NCI-H2227 treated with DMSO at 0.1 percent for 48 hours (cell line): ENCODE data around the gene TRNP1.
A peak's percentile ranks its signal among the peaks of the same experiment; 100 is the strongest.
"Not testable (repeated sequence)": the region's sequence is repeated elsewhere in the genome, so short reads cannot be mapped to it uniquely, and the experiment has no call there.

Experiments used
- DNase-seq: peaks from one replicate; lab custom pipeline; 2025; lab: John Stamatoyannopoulos, UW

Gene TRNP1

GRCh38 chr1:26993237-26994019 lies at the start of gene TRNP1:
TSS of gene TRNP1 (plus strand) at chr1:26993692. CDS start at chr1:26993787, 95 bp downstream.
- peak; percentile 80 for DNase-seq

DNA sequence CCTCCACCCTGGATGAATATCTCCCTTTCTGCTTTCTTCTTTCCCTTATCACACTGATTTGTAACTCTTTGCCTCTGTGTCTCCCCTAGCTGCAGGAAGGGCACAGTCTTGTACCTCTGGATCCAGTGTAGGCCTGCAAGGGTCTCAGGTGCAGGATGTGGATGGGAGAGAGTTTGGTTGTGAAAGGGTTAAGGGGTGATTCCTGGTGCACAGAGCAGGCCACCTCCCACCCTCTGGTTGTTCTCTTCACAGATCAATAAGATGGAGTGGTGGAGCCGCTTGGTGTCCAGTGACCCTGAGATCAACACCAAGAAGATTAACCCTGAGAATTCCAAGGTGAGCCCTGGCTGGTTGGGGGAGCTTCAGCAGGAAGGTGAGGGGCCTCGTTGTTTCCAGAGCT lies 48.4 kb upstream of the TRNP1 start:
- no peak for DNase-seq

GRCh38 chr1:26945728-26946127 lies 47.8 kb upstream of the TRNP1 start:
- no peak for DNase-seq

DNA sequence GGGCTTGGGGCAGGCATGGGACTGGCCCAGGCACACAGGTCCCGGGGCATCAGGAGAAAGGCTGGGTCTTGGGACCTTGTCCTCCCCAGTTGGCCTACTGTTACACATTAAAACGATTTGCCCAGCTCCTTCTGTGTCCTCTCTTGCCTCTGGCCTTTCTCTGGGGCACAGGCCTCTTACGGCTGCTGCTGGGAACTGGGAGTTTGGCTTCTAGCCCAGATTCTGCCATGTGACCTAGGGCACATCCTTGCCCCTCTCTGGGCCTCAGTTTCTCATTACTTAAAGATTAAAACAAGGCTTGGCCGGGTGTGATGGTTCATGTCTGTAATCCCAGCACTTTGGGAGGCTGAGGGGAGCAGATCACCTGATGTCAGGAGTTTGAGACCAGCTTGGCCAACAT lies 47.2 kb upstream of the TRNP1 start:
- DNase-seq = no peak

DNA sequence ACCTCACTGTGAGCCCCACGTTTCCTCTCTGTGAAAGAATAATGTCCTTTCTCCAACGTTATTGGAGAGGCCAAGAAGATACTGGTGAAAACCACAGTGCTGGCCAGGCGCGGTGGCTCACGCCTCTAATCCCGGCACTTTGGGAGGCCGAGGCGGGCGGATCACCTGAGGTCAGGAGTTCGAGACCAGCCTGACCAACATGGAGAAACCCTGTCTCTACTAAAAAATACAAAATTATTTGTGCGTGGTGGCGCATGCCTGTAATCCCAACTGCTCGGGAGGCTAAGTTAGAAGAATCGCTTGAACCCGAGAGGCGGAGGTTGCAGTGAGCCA lies 44.8 kb upstream of the TRNP1 start:
- DNase-seq = not testable (repeated sequence)

GRCh38 chr1:26949266-26949925 lies 44.1 kb upstream of the TRNP1 start:
- no peak for DNase-seq

DNA sequence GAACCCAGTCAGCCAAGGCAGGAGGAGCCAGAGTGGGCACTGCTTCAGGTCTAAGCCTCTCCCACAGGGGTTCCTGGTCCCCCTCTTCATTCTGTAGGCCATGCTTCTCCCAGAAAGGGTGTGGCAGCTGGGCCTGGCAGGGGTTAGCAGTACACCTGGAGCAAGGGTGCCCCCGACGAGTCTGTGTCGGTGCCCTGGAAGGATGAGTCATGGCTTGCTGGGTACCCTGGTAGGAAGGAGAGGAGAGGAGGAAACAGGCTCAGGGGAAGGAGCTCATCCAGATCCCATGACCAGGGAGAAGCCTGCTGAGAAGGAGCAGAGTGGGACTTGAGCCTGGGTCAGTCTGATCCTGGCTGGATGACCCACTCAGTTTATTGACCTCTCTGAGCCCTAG lies 43.6 kb upstream of the TRNP1 start:
- DNase-seq = no peak

DNA sequence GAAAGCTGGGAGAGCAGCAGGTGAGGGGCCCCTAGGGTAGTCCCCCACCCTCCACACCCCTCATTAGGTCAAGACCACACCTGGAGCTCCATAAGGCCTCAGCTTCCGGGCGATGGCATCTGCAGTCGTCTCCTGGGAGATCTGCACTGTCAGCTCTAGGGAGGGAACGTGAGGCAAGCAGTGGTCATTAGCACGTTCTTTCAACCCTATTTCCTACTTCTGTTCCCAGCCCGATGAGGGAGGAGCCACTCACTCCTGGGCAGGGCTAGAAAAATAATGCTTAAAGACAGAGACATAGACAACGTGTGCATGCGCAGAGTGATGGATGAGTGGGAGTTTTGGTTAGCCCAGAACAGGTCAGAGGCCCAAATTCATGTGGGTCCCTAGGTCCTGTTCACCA lies 42.9 kb upstream of the TRNP1 start:
- DNase-seq = no peak

- no peak for DNase-seq
Measured at GRCh38 chr1:26951216-26951615, 42.3 kb upstream of the TRNP1 start.

DNA sequence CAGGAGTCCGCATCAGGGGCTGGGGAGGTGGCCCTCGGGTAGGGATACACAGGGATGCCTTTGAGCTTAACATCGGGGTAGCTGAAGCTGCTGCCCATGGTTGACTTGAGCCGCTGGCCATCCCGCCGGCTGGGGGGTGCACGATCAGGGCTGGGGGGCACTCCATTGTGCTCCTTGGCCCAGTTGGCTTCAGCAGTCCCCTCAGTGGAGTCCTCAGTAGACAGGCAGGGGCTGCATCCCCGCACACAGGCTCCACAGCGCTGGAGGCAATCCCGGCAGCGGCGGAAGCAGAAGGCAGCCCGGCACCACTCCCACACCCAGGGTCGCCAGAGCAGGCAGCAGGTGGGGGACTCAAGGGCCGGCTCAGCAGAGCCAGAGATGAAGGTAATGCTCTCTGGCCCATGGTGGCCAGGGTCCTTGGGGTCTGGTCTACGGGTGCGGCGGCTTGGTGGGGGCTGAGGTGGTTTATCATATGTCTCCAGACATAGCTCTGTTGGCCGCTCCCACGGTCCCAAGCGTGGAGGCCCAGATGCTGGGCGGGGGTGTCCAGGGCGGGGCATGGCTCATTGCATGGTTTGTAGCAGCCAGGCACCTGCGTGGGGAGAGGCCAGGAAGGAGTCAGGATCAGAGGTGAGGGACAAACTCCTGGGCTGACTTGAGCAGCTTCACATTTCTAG lies 41.5 kb upstream of the TRNP1 start:
- no peak for DNase-seq

DNA sequence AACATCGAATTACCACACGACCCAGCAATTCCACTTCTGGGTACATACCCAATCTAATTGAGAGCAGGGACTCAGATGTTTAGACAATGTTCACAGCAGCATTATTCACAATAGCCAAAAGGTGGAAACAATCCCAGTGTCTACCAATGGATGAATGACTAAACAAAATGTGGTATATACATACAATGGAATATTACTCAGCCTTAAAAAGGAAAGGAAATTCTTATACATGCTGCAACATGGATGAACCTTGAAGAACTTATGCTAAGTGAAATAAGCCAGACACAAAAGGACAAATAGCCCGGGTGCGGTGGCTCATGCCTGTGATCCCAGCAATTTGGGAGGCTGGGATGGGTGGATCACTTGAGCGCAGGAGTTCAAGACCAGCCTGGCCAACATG lies 40.1 kb upstream of the TRNP1 start:
- no peak for DNase-seq

GRCh38 chr1:26956321-26956720 lies 37.2 kb upstream of the TRNP1 start:
- DNase-seq = no peak

DNA sequence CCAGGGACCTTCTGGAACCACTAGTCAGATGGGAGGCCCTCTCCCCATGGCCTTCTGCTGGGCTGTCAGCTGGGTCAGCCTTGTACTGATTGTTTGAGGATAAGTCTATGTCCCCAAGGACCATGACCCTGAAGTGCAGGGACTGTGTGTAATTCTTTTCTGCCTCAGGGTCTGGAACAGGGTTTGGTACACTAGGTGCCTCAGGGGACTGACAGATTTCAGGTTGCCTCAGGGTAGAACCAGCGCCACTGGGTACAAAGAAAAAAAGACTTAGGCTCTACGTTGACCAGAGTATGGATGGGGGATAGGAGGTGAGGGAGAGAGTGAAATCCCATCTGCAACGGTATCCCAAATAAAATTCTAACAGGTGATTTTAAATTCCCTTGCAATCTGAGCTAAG lies 36.2 kb upstream of the TRNP1 start:
- no peak for DNase-seq

DNA sequence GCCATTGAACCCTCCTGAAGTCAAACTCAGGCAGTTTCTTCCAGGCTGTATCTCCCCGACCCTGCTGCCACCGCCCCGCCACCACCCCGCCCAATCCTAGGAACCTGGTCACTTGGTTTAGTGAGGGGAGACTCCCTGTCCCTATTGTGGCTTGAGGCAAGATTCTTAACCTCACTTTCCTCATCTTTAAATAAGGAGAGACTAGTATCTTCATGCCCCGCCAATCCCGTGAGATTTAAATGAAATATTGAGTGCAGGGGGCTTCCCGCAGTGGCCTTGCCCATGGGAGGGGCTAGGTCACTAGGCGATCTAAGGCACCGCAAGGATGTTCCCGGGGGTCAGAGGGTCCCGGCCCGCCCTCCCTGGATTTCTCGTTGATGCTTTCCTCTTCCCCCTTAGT lies 34.2 kb upstream of the TRNP1 start:
- no peak for DNase-seq

- DNase-seq = no peak
Measured at GRCh38 chr1:26959722-26960624, 33.5 kb upstream of the TRNP1 start, which contains the start of gene KDF1. TSS of gene KDF1 (minus strand) at chr1:26960468. CDS start at chr1:26952380, 8,088 bp downstream.

DNA sequence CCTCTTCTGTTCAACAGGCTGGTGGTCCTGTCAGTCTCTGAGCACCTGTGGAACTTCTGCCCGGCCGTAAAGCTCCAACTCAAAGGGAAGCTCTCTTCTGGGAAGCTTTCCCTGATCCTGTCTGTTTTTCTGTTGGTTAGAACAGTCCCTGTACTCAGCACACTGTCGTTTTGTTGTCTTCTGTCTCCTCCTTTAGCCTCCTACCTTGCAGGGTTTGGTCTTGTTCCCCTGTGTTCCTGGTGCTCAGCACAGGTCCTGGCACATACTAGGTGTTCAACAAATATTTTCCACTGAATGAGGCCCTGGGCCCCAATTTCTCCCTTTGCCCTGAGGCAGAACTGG lies 32.9 kb upstream of the TRNP1 start:
- DNase-seq = no peak

DNA sequence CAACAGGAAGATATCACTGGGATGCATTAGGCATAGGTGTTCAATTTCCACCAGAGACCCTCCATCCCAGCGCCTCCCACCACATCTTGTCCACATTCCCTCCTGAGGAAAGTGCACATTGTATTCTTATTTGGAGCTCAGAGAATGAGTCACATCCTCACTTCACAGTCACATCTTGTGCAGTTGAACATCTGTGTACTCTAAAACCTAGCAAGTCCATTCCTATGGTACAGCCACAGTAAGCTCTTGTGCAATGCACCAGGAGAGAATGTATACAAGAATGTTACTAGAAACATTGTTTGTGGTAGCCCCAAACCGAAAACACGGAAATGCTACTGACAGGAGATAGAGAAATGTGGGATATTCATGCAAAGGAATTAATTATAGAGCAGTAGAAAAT lies 31.7 kb upstream of the TRNP1 start:
- DNase-seq = no peak

DNA sequence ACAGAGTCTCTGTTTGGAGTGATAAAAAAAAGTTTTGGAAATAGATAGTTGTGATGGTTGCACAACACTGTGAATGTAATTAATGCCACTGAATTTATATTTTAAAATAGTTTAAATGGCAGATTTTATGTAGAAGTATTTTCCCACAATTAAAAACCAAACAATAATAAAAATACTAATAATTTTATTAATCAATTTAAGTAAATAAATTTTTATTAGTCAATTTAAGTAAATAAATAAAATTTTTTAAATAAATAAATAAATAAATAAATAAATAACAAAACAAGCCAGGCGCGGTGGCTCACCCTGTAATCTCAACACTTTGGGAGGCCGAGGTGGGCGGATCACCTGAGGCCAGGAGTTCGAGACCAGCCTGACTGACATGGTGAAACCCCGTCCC lies 28.3 kb upstream of the TRNP1 start:
- no peak for DNase-seq

DNA sequence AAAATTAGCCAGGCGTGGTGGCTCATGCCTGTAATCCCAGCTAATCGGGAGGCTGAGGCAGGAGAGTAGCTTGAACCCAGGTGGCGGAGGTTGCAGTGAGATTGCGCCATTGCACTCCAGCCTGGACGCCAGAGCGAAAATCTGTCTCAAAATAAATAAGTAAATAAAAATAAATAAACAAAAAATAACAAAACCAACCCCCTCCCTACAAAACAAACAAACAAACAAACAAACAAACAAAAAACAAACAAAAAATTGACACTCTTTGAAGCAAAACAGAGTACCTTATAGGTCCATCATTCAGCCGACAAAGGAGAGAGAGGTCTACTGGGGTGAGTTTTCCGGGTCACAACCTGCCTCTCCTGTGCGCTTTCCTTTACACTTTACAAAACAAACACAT lies 27.9 kb upstream of the TRNP1 start:
- DNase-seq = no peak

DNA sequence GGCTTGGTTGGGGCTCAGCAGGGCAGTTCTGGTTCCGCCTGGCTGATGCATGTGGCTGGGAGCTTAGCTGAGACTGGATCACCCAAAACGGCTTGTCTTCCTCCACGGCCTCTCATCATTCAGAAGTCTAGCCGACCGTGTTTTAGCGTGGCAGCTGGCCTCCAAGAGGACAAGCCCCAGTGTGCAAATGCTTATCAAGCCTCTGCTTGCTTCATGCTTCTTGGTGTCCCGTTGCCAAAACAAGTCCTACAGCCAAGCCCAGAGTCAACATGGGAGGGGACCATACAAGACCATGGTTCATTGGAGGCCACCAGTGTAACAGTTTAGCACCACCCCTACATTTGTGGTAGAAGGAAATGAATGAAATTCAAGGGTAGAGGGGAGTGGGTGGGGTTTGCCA lies 22.7 kb upstream of the TRNP1 start:
- DNase-seq = no peak

DNA sequence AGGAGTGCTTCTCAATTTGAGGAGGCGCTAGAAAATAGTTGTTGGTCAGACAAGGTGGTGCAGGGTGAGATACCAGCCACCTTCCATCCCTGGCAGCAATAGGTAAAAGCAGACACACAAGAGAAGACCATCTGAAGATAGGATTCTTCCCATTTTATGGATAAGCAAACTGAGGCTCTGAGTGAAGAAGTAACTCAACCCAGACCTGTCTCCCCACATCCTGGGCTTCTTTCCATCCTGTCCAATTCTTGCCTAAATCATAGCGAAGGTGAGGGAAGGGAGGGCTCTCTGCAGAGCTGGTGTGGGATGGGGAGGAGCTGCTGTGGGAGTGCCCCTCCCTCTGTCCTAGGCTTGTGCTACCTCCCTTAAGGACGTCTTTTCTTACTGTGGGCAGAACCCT lies 21.9 kb upstream of the TRNP1 start:
- no peak for DNase-seq

DNA sequence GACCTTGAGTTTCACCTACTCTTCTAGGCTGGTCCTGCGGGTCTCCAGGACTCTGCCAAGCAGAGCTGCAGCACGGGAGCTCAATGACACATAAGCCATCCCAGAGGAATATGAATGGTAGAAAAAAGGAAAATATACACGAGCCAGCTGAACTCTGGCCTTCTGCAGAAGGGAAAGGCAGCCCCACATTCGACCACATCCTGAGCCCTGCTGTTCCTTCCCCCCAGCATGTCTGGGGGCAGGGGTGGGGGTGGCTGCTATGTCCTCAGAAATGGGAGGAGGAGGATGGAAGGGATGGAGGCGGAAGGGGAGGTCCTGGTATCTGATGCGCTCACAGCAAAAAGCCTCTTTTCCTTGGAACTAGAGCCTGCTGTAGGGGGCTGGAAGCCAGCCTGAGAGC lies 21.1 kb upstream of the TRNP1 start:
- no peak for DNase-seq
